HG03469 (cell line): ENCODE results near the gene PDE2A.

Source experiments
- ATAC-seq: cut with Tn5 transposase; IDR thresholded peaks from one replicate; pipeline ENCODE4 v1.9.1; 2021; ENCODE audit warnings: mild to moderate bottlenecking, moderate library complexity, moderate number of reproducible peaks; ENCODE audit not compliant: unreplicated experiment

Gene PDE2A

DNA sequence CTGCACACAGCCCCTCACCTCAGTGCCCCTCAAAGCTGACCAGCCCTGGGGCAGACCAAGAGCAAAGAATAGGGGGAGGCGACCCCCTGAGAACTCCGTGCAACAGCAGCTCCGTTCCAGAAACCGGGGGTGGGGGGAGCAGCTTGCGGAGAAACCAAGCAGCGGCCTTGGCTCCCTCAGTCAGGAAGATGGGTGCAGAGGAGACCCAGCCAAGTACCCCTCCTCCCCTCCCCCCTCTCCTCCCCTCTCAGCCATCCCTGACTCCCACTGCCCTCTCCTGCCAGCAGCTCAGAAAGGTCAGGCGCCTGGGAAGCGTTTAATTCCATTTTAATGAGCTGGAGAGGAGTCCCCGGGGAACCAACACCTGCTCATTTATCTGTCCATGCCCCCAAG is 78.9 kb downstream of the PDE2A start:
- no peak for ATAC-seq

DNA sequence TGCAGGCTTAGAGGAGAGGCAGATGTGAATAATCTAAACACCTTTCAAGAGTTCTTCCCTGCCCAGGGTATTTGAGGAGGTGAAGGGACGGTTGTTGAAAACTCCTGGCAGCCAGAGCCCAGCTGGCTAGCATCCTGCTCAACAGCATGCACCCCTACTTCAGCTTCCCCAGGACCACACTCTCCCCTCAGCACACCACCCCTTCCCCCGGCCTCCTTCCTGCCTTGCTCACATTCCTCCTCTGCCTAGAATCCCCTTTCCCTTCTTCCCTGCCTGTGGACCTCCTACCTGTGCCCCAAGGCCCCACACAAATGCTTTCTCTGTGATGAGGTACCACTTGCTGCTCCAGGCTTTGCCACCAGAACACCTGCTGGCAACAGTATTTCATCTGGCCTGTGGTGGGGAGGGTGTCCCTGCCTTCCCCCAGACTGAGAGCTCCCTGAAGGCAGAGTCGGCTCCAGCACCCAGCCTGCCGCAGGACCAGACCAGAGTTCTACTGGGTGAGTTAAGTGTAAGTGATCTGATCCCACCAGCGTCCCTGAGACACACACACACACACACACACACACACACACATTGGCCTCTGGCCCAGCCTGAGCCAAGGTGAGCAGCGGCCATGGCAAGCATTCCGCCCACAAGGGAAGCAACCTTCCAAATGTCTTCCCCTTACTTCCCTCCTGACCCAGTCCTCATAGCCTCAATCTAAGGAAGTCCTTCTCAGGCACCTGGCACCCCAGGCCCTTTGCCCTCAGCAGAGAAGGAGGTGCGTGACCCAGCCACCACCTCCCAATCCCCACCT is 79.5 kb downstream of the PDE2A start:
- ATAC-seq = no peak

DNA sequence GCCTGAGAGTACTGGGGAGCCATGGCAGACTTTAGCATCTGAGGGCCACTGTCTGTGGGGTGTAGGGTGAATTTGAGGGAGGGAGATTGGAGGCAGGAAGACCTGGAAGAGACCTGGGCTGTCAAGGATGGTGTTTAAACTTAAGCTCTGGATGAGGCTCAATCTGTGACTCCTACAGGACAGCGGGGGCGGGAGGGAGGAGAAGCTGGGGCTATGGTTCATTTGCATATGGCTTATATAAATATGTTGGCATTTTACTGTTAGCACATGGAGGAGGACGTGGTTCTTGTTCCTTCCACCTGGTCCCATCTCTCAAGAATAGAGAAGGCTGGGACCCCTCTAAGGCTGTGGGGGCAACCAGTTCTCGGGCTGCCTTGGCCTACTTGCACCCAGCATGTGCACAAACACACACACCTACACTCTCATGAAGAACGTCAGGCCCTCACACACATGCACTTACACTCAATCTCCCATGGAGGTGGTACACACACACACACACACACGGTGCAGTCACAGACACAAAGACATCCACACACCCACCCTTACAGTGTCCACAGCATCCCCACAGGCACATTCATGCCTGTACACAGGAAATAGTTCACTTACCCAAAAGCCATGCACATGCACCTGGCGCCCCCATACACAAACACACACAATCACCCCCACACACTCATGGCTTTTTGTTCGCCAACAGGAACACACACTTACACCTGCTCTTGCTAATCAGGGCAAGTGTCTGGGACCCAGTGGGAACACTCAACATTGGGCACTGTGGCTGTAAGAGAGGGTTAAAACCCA is 81.3 kb downstream of the PDE2A start:
- ATAC-seq = no peak

DNA sequence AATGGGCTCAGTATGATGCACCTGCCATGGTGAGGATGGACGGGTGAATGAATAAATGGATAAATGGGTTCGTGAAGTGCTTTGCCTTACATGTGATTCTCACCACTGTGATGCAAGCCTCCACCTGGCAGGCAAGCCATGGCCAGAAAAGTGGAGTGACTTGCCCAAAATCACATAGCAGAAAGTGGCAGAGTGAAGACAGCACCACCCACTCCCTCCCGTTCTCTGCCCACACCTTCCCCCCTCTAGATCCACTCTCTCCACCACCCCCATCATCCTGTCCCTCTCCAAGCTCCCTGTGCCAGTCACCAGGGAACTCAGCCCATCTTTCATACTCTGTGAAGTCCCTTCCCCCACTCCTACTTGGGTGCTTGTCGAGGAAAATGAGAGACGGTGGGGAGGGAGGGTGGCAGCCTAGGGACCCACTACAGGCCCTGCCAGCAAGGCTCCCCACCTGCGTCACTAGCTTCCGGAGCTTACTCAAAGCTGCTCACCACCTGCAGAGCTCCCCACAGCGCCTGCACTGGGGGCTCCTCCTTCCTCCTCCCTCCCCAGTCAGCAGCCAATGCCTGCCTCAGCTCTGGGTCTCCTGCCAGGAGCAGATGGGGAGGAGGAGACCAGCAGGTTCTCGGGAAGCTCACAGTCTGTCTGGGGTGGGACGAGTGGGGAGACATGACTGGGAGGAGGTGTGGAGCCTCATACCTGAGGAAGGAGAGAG is 82.3 kb downstream of the PDE2A start:
- ATAC-seq = no peak

DNA sequence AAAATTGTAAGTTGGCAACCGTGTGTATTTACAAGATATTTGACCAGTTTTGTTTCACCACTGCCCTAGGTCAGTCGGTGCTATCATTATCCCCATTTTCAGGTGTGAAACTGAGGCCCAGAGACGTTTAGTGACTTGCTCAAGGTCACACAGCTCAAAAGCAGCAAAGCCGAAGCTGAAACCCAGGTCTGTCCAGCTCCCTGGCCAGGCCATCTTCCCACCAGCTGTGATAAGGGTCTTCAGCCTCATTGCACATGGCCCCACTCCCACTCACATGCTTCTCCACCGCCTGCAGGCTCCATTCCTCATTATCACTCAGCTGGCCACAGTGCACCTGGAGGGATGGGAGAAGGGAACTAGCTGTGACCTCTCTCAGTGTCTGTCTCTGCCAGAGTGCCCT is 83.2 kb downstream of the PDE2A start:
- ATAC-seq = no peak

DNA sequence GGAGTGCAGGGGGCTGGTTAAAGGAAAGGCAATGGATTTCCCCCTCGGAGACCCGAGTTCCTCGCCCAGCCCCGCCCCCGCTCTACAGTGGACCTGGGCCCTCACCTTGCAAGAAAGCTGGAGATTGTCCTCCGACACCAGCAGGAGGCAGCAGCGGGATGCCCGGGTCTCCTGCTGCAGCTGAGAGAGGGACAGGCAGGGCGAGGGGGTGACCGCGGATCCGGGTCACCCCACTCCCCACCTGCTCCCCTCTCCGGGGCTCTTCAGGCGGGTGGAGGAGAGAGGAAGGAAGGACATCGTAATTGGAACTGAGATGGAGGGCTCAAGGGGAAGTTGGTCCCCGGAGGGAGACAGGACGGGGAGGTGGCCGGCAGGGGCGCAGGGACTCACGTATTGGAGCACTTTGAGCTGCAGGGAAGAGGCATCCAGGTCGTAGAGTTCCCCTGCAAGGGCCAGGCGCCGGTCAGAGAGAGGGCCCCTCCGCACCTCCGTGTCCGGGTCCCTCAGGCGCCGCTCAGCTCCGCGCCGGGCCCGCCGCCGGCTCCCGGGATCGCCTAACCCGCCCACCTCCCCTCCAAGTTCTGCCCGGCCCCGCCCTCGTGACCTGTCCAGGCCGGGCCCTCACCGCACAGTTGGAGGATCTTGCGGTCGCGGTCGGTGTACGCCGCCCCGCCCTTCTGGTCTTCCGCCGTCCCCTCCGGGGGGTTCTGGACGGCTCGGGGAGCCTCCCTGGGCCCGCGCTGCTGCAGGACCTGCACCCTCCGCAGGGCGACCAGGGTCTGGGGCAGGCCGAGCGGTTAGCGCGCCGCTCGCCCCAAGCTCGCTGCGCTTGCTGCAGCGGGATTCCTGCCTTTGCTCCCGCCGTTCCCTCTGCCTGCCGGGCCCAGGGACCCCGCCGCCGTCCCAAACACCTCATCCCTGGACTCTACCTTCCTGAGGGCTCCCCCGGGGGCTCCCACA is 84.1 kb downstream of the PDE2A start:
- ATAC-seq = no peak

DNA sequence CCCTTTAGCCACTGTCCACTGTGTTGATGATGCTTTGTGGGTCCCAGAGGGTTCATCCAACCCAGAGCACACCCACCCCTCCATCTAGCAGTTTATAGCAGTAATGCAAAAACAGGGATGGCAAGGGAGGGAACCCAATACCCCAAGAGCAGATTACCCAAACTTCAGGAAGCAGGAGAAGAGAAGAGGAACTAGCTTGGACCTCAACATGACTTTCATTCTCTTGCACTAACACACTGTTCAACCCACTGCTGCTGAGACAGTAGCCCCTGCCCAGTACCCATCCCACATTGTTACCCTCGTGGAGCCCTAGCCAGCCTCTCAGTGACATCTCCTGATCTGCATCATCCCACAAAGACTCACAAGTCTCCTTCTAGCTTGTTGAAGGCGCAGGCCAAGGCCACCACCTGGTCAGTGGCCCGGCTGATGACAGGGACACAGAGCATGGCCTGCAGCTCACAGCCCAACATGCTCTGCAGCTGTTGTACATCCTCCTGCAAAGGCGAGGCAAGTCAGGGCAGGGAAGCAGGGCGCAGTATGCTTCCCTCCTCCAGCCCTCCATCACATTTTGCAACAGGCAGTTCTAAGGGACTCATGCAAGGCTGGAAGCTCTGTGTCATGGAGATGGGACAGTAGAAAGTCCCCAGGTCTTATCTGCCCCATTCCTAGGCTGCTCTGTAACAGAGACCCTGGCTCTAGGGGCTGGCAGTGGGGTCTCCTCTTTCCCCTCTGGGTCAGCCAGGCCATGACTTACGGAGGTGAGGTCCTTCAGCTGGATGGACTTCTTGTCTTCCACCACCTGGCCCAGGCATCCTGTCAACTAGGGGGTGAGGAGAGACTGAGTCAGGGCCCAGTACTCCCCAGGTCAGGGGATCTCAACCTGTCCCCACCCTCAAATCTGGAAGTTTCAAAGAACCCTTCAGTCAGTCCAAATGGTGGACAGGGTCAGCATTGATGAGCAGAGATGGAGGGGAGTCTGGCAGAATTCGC is 85.5 kb downstream of the PDE2A start:
- ATAC-seq = no peak

DNA sequence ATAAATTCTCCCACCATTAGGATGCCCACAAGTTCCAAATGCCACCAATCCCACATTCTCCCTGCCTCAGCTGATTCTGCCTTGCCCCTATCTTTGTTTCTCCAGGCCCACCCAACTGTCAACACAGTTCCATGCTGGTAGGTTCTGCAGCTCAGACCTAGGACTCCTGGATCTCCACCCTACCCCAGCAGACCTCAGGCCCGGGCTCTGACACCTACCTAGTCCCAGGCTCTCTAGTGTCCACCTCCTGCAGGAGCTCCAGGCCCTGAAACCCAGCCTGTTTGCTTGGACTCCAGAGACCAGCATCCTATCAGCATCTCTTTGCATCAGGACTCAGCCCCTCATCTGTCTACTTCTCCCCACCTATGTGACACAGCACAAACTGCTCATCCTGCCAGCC is 86.5 kb downstream of the PDE2A start:
- no peak for ATAC-seq

DNA sequence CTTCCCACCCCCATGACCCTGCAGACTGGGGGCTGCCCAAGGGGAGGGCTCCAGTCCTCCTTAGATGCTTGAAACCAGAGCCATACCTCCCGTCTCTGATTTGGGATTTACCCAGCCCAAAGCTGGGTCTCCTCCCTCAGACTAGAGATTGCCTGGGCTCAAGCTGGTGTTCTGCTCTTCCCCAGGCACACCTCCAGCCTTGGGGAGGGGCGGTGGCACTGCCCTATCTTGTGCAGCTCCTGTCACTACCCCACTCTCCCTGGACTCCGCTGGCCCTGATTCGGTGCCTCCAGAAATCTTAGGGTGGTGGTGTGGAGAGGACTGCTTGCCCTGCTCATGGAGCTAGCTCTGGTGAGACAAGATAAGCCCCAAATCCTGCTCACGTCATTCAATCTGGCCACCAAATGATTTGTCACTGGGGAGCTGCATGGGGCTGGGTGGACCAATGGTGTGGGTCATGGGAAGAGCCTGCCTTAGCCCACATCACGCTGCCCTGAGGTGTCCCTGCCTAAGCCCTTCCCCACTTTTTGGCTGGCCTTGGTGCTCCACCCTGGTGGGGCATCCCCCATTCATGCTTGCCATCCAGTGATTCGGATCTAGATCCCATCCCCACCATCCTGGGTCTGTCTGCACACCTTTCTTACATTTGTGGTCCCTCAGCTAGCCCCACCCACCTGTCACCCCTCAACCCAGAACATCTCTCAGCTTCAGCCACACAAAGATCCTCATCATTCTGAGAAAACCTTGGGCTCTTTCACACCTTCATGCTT is 87.7 kb downstream of the PDE2A start:
- no peak for ATAC-seq

DNA sequence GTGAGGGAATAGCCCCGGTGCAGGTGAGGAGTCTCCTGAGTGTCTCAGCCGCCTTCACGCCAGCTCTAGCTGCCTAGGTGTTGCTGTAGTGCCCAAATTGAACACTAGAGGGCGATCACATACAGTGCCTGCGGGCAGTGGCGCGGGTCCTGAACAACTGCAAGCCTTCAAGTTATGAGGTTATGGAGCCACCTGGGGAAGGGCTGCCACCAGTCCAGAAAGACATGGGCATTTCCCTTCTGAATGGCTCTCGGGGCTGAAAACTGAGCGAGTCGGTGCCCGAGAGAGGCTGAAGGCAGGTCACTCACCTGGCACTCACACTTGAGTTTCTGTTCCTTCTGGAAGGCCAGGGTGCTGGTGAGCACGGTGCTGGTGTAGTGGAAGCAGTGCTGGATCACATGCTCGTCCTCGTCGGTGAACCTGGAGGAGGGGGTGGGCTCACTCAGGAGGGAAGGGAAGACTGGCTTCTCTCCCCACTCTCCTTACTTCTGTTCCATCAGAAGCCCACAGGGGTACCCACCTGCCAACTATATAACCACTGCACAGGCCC is 88.4 kb downstream of the PDE2A start:
- no peak for ATAC-seq

DNA sequence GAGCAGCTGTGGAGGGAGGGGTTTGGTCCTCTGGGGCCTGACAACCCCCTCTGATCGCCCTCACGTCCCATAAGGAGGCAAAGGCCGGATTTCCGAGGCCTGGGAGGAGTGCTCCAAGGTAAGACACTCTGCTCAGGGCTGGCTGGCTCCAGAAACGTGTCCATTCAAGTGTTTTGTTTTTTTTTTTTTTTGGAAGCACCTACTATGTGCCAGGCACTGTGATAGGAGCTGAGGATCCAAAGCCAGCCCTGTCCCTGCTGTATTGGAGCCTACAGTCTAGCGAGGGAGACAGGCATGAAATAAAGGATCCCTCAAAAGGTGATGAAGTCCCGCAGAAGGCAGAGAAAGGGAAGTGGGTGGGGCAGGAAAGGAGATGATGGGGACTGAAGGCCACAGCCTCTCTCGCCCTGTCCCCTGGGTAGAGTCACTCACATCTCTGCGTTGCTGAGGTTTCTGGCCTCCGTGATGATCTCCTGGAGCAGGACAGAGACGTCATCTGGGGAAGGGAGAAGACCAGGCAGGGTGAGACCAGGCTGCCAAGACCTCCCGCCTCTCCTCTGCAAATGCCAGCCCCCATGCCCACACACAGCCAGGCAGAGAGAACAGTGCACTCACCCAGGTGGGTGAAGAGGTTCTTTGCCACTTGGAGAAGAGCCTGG is 89.2 kb downstream of the PDE2A start:
- no peak for ATAC-seq

DNA sequence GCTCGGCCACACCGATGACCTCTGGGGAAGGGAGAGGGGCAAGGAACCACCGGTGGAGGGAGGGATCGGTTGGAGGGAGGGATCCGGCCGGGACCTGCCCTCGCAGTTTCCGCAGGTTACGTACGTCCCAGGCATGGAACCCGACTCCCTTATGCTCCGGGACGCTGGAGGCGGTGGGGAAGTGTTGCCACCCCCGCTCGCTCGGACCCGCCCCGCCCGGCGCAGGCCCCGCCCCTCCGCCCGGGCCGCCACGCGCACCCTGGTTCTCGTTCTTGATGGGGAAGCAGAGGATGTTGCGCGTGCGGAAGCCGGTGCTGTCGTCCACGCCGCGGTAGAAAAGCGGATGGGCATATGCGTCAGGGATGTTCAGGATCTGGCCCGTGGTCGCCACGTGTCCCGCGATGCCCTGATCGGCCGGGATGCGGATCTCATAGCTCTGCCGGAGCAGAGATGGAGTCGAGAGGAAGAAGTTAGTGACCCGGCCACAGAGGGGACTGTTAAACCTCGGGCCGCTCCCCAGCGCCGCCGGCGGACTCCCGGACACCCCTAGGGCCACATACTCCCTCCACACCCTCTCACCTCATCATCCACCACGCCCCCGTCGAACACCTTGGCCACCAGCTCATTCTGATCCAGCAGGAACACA is 89.8 kb downstream of the PDE2A start:
- no peak for ATAC-seq

DNA sequence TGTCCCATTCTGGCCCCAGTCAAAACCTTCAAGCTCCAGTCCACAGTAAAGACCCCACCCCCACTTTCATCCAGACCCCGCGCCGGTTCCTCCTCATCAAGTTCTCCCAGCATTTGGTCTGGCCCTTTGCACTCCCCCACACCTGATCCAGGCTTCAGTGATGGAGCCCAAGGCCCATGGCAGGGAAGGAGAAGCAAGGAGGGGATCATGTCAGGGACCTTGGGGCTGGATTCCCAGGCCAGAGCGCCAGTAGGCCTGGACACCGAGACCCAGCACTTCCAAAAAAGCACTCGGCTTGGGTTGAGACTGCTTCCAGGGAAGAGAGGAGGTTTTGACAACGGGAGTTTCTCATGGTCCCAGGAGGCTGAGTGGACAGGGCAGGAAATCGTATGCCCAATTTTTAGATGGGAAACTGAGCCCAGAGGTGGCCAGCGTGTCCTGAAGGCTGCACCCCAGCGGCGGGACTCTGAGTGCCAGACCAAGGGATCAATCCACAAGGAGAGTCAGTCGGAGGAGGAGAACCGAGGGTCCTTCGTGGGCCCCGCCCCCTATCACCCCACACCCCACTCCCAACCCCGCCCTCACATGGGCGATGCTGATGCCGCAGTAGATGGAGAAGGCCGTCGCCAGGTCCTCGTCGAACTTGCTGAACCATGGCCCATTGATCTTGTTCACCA is 90.5 kb downstream of the PDE2A start:
- ATAC-seq = no peak

DNA sequence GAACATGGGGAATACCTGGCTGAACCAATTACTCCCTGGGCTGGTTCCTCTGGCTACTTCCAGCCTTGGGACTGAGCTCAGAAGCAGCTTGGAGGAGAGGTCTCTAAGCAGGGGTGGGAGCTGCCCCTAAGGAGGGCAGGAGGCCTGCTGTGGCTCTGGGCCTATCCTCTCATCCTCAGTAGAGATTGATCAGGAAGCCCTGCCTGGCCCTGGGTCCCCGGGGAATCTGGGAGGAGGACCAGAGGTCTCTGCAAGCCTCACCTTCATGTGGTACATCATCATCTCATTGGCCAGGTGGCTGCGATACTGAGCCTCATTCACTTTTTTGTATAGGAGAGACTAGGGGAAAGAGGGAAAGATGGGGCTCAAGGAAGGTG is 91.1 kb downstream of the PDE2A start:
- ATAC-seq = no peak

DNA sequence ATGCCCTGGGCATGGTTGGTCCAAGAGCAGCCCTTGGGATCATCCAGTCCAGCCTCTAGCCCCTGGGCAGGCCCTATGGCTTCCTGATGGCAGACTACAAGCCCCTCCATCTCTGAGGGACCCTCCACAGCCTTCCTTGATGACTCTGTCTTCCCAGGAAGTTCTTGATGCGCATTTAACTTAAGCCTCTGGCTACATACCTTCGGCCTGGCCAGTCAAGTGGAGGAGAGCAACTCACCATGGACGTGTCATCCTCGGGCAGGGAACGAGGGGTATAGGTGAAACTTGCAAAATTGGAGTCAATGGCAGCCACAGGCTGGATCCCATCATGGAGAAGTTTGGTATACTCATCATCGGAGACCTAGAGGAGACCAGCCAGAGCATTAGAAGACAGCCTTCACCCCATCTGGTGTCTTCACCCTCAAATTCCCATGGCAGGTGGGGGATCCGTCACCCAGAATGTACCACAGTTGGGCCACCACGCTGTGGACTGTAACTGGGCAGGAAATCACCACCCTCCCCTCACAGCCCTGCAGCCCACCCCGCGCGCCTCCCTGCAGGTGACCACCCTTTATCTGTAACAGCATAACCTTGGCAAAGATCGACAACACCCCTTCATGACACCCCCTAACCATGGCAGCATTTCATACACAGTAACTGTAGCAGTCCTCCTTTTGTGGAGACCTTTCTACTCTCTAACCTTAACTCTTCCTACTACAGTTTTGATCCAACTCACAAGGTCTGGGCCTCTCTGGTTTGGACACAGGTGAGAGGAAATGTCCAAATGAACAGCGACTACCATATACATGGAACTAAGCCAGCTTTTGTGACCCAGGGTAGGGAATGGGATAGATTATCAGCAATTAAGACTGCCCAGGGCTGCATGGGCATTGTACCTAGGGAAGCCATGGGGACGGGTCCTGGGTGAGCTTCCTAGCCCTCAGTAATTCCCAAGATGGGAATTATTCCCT is 91.7 kb downstream of the PDE2A start:
- ATAC-seq = no peak

DNA sequence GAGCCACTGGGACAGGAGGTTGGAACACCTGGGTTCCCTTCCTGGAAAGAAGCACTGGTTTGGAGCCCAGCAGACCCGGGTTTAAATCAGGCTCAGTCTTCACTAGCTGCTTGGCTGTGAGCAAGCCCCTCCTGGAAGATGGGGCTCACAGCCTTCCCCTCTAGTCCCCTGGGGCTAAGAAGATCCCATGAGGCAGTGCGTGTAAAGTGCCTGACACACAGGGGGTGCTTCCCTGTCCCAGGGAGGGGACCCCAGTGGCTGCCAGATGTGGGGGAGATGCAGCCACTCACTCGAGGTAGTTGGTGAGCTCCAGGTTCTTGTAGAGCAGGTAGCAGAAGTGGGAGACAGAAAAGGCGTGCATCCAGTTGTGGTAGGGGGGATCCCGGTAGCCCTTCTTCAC is 93.2 kb downstream of the PDE2A start:
- no peak for ATAC-seq
